Renal cortical epithelial cell (primary cell): ENCODE results near the gene MAF. TPM values are rescaled to one million over a fixed set of nuclear protein-coding genes. Genes with fewer than 3 reads are reported as not detected.
A peak's percentile ranks its signal among the peaks of the same experiment; 100 is the strongest.

ENCODE experiments used
- DNase-seq: peaks from one replicate; pipeline ENCODE4 v3.0.0-alpha.2; 2011; ENCODE audit warnings: low read depth
- total RNA-seq: library from RNA; depleted of rRNA; stranded (reverse); fragments of >200 nt; gene quantifications from 2 replicates; pipeline ENCODE4 v1.2.3, GENCODE V29; 2014

The MAF gene
- total RNA-seq, 1 donor from 2014 or later = 8.0 TPM

- DNase-seq = no peak
These were observed 10.9 kb downstream of the MAF start for GRCh38 chr16:79589601-79590102.

DNA sequence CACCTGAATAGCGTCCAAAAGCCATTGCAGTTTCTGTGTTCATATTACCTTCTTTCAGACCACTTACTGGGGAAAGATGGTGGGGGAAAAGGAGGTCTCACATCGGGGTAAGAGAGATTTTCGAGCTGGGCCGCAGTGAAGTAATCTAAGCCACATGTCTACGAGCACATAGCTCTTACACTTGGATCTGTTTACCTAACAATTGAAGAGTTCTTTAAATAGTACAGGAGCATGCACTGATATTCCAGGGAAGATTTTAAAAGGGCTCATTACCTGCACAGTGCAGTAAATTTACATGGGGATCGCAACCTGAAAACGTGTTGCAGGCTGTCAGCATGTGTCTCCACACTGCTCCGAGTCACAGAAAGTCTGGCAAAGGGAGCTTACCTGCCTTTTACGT lies 12.6 kb downstream of the MAF start:
- DNase-seq = no peak

GRCh38 chr16:79587296-79587695 lies 13.2 kb downstream of the MAF start:
- DNase-seq = no peak

- DNase-seq = no peak
These were observed 17.7 kb downstream of the MAF start for GRCh38 chr16:79582789-79583188.

GRCh38 chr16:79580453-79581191 lies 19.9 kb downstream of the MAF start:
- DNase-seq = peak; percentile 59

DNA sequence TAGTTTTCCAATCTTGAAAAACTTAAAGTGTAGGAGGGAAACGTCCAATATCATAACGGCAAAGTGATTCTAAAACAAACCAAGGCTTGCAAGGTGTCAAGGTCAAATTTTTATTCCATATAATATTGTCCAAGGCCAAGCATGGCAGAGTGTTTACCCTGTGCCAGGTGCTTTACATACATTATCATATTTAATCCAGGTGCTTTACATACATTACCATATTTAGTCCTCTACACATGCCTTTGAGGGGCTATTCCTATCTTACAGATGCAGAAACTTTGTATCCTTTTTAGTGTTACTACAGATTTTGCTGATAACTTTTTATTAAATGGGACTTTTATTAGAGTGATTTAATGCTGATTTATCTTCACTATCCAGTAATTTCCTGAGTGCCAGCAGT lies 23.9 kb downstream of the MAF start:
- no peak for DNase-seq

GRCh38 chr16:79573884-79574283 lies 26.7 kb downstream of the MAF start:
- DNase-seq = peak; percentile 29

- no peak for DNase-seq
These were observed 27.5 kb downstream of the MAF start for GRCh38 chr16:79573071-79573470.

DNA sequence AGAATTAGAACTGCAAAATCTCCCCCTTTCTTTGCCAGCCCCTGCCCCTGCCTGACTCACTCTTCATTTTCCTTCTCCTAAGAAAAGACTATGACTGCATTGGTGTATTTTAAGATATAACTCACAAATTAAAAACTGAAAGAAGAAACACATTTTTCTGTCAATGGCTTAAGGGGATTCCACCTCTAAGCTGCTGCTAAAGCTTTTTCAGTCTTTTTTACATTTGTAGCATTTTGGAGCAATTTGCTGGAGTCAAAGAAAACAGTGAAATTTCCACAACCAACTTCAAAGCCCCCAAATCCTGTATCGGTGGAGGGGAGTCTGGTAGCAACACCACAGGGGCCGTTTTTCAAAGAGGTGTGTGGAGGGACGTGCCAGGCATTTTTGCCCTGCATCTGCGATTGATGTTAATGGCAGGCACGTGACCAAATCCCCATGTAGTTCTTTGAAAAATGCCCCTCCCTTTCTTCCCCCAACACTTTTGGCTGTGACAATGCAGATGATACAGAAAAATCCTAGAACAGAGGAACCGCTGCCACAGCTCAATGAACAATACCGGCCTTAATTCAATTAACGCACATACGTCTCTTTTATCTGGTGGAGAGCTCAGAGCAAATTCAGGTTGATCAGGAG lies 28.5 kb downstream of the MAF start:
- no peak for DNase-seq

GRCh38 chr16:79571065-79571902 lies 29.3 kb downstream of the MAF start:
- DNase-seq = no peak

GRCh38 chr16:79564671-79565107 lies 35.8 kb downstream of the MAF start:
- DNase-seq = peak; percentile 86

GRCh38 chr16:79563921-79564320 lies 36.6 kb downstream of the MAF start:
- DNase-seq = no peak

DNA sequence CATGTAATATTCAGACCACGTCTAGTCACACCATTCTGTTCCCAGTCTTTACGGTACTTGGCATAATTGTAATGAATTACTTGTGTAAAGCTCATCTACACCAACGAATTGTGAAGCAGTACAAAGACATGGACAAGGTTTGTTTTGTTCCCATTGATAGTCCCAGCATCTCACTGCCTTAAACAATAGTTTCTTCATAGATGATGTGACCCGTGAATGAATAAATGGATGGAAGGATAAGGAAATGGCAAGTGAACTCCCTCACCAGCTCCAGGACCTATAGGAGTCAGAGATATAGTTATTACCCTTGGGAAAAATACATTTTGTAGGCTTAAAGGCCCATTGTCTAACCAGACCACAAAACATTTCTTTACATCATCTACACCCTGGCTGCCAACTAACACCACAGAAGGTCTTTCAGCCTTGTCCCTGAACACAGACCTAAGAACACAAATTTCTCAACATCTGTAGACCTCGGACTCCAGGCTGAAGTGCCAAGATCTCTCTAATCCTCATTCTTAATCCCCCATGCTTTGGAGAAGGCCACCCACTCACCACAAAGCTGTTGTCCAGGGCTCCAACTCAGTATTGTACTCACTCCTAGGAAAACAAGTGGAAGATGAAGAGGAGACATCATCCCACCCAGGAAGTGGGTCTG lies 38.2 kb downstream of the MAF start:
- peak; percentile 15 for DNase-seq

DNA sequence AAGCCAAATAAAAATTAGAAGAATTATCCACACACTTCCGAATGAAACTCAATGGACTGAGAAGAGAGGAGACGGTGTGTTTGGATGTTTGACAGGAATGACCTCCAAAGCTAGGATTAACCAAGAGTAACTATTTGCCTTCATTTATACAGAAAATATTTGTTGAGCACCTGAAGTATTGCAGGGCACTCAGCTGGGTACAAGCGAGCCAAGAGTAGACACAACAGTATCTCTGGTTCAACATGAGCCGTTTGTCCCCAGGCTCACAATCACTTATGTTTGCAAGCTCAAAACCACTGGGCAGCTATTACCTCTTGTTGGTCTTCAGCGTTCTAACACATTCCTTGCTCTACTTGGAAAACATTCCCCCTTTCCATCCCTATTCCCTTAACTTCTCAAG lies 38.8 kb downstream of the MAF start:
- no peak for DNase-seq

DNA sequence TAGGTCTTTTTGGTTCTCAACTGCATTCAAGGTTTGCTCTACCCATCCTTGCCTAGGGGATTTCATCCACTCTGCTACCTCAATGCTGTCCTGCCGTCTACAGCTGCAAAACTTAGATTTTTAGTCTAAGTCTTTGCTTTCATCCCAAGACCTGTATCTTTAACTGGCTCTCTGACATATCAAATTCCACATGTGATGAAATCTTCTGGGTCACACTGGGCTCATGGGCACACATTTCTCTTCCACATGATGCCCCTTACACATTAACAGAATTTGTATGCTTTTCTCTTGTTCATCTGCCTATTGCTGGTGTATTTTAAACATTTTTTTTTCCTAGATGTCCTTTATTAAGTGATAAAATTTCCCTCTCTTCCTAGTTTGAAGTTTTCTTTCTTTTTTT lies 39.6 kb downstream of the MAF start:
- DNase-seq = peak; percentile 15

GRCh38 chr16:79560318-79560717 lies 40.2 kb downstream of the MAF start:
- DNase-seq = no peak

GRCh38 chr16:79559532-79559931 lies 41.0 kb downstream of the MAF start:
- DNase-seq = no peak

DNA sequence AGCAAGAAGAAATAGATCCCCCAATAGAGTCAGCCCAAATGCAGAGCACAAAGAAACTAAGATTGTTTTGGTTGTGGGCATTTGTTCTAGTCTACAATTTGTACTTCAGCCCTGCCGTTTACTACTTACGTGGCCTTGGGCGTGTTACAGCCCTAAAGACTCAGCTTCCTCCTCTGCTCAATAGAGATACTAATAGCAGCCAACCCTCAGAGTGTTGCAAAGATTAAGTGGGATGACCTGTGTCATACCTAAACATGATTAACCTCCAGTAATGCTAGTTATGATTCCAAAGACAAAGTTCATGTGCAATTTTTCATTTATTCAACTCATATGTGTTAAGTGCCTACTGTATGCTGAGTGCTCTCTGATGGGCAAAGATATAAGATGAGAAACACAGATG lies 43.1 kb downstream of the MAF start:
- no peak for DNase-seq

DNA sequence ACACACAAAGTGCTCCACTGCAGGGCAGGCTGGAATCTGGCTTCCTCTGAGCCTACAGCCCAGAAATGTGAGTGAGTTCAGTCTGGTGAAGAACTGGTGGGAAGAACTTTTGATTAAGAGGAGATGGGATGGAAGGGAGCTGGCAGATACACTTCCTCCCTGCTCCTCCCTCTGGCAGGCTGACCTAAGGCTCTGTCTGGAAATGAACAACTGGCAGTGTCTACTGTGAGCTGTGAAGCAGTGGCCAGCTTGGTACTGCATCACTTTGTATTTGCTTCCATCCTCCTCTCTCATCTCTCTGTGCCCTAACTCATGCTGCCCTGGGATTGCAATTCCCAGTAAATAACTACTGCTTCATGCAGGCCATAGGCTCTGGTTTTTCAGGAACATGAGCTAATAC lies 45.6 kb downstream of the MAF start:
- no peak for DNase-seq

DNA sequence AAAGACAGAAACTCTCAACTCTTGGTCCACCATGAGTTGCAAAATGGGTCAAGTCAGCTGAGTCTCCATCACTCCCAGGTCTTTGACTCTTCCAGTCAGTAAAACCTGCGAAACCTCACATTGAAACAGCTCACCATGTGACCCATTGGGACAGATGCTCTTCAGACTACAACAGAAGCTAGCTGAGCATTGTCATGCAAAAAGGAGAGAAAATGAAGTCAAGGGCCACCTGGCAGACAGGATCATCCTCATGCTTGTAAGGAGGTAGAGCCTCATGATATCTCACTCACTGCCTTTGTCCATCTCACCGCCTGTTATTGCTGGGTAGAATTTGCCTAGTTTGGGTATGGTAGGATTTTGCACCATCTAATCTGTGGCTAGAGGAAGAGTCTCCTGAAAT lies 50.2 kb downstream of the MAF start:
- DNase-seq = no peak

DNA sequence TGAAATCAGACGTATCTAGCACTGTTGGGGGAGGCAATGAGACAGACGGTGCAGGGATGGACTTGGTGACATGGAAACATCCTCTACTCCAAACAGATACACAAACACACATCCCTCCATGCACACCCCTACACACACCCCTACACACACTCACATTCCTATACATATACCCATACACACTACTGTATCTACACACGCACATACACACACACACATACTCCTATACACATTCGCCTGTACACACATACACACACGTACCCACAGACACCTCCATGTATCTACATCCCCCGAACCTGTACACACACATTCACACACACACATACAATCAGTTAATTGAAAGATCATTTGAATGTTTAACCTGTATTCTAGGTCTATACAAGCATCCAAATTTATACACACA lies 53.5 kb downstream of the MAF start:
- no peak for DNase-seq
